Measurements from ENCODE around the gene KHDRBS2.

Gene KHDRBS2

DNA sequence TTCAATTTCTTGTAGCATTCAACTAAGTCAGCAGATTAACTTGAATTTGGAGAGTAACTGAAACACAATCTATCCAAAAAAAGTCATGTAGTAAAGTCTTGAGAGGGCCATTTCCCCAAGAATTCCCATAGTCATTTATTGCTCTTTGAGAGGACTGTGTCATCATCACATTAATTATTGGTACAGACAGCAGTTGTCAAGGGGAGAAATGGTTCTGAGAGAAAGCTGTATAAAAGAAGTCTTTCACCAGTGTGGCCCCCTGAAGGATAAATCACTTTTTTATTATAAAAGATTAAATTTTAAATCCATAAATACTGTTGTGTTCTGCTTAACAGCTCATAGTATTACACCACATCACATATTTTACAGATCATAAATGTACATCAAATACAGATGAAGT, 111.5 kb downstream of the KHDRBS2 start:
- no peak overlapping the region for H3K9ac ChIP-seq (ENCODE audit: low read length)
- no peak overlapping the region for H3K4me3 ChIP-seq (ENCODE audit: low read length)
- no peak overlapping the region for H3K4me2 ChIP-seq (ENCODE audit: low read length)
- DNase-seq = no peak
- H3K27ac ChIP-seq (ENCODE audit: low read depth, low read length) = no peak overlapping the region
- no peak overlapping the region for H3K18ac ChIP-seq (ENCODE audit: low read length)
- no peak overlapping the region for H3K23ac ChIP-seq (ENCODE audit: low read length)
- no peak overlapping the region for H4K8ac ChIP-seq (ENCODE audit: low read depth, low read length)
- H3K79me1 ChIP-seq (ENCODE audit: low read length) = no peaks in the 10 kb centered on the region
- H3K36me3 ChIP-seq (ENCODE audit: control insufficient read depth, insufficient read depth, low read length) = no peaks in the 10 kb centered on the region
- no peak overlapping the region for H2BK5ac ChIP-seq (ENCODE audit: low read length)
- no peaks in the 10 kb centered on the region for H3K27me3 ChIP-seq (ENCODE audit: insufficient read depth, low read length, poor library complexity)
- no peaks in the 10 kb centered on the region for H3K4me1 ChIP-seq (ENCODE audit: control insufficient read depth, low read depth, low read length)
- no peak overlapping the region for H3K56ac ChIP-seq (ENCODE audit: low read length)
- no peak overlapping the region for H2BK120ac ChIP-seq (ENCODE audit: low read depth, low read length)
- H3K79me2 ChIP-seq (ENCODE audit: control insufficient read depth, insufficient read depth, low read length) = no peaks in the 10 kb centered on the region
- H2BK15ac ChIP-seq (replicated peaks; ENCODE audit: low read depth) = no peak overlapping the region
- no peak overlapping the region for H2AK5ac ChIP-seq (ENCODE audit: low read length)
- no peak overlapping the region for H4K5ac ChIP-seq (ENCODE audit: low read length)
- H3K4ac ChIP-seq (ENCODE audit: low read depth, low read length) = no peak overlapping the region

DNA sequence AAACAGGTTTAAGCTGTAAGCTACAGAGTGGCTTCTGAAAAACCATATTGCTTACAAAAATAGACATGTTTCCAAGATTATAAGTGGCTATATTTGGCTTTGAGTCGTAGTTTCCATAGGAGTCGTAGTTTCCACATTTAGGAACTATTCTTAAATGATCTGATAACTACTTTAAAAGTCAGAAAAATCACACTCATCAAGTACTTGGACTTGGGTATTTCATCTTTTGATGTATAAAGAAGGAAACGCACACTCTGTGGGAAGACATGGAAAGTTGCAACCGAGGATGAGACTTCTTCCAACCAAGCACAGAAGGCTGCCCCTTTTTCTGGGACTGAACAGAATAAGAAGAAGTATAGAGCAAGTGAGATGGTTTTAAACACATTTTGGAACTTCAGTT, 118.3 kb downstream of the KHDRBS2 start:
- no peak for DNase-seq
- no peak overlapping the region for H3K23ac ChIP-seq (ENCODE audit: low read length)
- no peaks in the 10 kb centered on the region for H3K79me1 ChIP-seq (ENCODE audit: low read length)
- no peaks in the 10 kb centered on the region for H3K79me2 ChIP-seq (ENCODE audit: control insufficient read depth, insufficient read depth, low read length)
- H3K27me3 ChIP-seq (ENCODE audit: insufficient read depth, low read length, poor library complexity) = no peaks in the 10 kb centered on the region
- H2BK15ac ChIP-seq (replicated peaks; ENCODE audit: low read depth) = no peak overlapping the region
- H3K18ac ChIP-seq (ENCODE audit: low read length) = no peak overlapping the region
- no peak overlapping the region for H4K5ac ChIP-seq (ENCODE audit: low read length)
- no CpG with 5 or more reads among the region's 4 CpGs for WGBS (ENCODE audit: extremely low coverage, insufficient coverage, low lambda C conversion rate)
- no peak overlapping the region for H3K4me3 ChIP-seq (ENCODE audit: low read length)
- H3K27ac ChIP-seq (ENCODE audit: low read depth, low read length) = no peak overlapping the region
- no peak overlapping the region for H3K4me2 ChIP-seq (ENCODE audit: low read length)
- no peak overlapping the region for H3K9ac ChIP-seq (ENCODE audit: low read length)
- no peak overlapping the region for H3K4ac ChIP-seq (ENCODE audit: low read depth, low read length)
- H2BK120ac ChIP-seq (ENCODE audit: low read depth, low read length) = no peak overlapping the region
- H3K4me1 ChIP-seq (ENCODE audit: control insufficient read depth, low read depth, low read length) = no peaks in the 10 kb centered on the region
- no peak overlapping the region for H3K56ac ChIP-seq (ENCODE audit: low read length)
- no peak overlapping the region for H4K8ac ChIP-seq (ENCODE audit: low read depth, low read length)
- H2BK5ac ChIP-seq (ENCODE audit: low read length) = no peak overlapping the region
- H3K36me3 ChIP-seq (ENCODE audit: control insufficient read depth, insufficient read depth, low read length) = no peaks in the 10 kb centered on the region
- no peak overlapping the region for H2AK5ac ChIP-seq (ENCODE audit: low read length)

DNA sequence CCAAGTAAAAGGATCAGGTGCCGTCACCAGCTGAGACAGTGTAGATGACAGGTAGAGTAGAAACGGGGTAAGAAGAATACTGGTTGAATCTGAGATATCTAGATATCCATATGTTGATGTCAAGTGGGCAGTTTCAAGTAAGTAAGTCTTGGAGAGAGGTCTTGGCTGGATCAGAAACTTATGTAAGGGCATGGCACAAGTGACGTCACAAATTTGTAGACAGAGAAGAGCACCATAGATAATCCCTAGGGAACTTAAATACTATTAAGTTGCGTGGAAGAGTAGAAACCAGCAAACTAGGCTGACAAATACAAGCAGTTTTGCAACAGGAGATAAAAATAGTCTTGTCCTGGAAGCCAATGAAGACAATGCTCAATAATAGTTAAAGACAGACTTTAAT, 123.2 kb downstream of the KHDRBS2 start:
- no peak overlapping the region for H3K4ac ChIP-seq (ENCODE audit: low read depth, low read length)
- H3K18ac ChIP-seq (ENCODE audit: low read length) = no peak overlapping the region
- no peak overlapping the region for H3K9ac ChIP-seq (ENCODE audit: low read length)
- H3K27me3 ChIP-seq (ENCODE audit: insufficient read depth, low read length, poor library complexity) = no peaks in the 10 kb centered on the region
- H2BK120ac ChIP-seq (ENCODE audit: low read depth, low read length) = no peak overlapping the region
- no peak overlapping the region for H3K23ac ChIP-seq (ENCODE audit: low read length)
- no CpG with 5 or more reads among the region's 4 CpGs for WGBS (ENCODE audit: extremely low coverage, insufficient coverage, low lambda C conversion rate)
- no peak overlapping the region for H2BK15ac ChIP-seq (replicated peaks; ENCODE audit: low read depth)
- no peak overlapping the region for H2AK5ac ChIP-seq (ENCODE audit: low read length)
- no peak overlapping the region for H4K8ac ChIP-seq (ENCODE audit: low read depth, low read length)
- H3K27ac ChIP-seq (ENCODE audit: low read depth, low read length) = no peak overlapping the region
- no peaks in the 10 kb centered on the region for H3K79me1 ChIP-seq (ENCODE audit: low read length)
- H3K4me1 ChIP-seq (ENCODE audit: control insufficient read depth, low read depth, low read length) = no peaks in the 10 kb centered on the region
- no peak overlapping the region for H2BK5ac ChIP-seq (ENCODE audit: low read length)
- no peak overlapping the region for H3K56ac ChIP-seq (ENCODE audit: low read length)
- H3K4me2 ChIP-seq (ENCODE audit: low read length) = no peak overlapping the region
- no peak overlapping the region for H4K5ac ChIP-seq (ENCODE audit: low read length)
- no peak for DNase-seq
- no peaks in the 10 kb centered on the region for H3K36me3 ChIP-seq (ENCODE audit: control insufficient read depth, insufficient read depth, low read length)
- H3K79me2 ChIP-seq (ENCODE audit: control insufficient read depth, insufficient read depth, low read length) = no peaks in the 10 kb centered on the region
- H3K4me3 ChIP-seq (ENCODE audit: low read length) = no peak overlapping the region

GRCh38 chr6:62152796-62153195, 133.2 kb downstream of the KHDRBS2 start:
- H3K4me2 ChIP-seq (ENCODE audit: low read length) = no peak overlapping the region
- H3K79me1 ChIP-seq (ENCODE audit: low read length) = no peaks in the 10 kb centered on the region
- H2BK5ac ChIP-seq (ENCODE audit: low read length) = no peak overlapping the region
- no peaks in the 10 kb centered on the region for H3K4me1 ChIP-seq (ENCODE audit: control insufficient read depth, low read depth, low read length)
- H3K56ac ChIP-seq (ENCODE audit: low read length) = no peak overlapping the region
- H3K9ac ChIP-seq (ENCODE audit: low read length) = no peak overlapping the region
- no peak overlapping the region for H4K5ac ChIP-seq (ENCODE audit: low read length)
- H3K36me3 ChIP-seq (ENCODE audit: control insufficient read depth, insufficient read depth, low read length) = no peaks in the 10 kb centered on the region
- no peak for DNase-seq
- no peak overlapping the region for H2BK120ac ChIP-seq (ENCODE audit: low read depth, low read length)
- H3K23ac ChIP-seq (ENCODE audit: low read length) = no peak overlapping the region
- H3K27ac ChIP-seq (ENCODE audit: low read depth, low read length) = no peak overlapping the region
- H4K8ac ChIP-seq (ENCODE audit: low read depth, low read length) = no peak overlapping the region
- no CpG with 5 or more reads among the region's 3 CpGs for WGBS (ENCODE audit: extremely low coverage, insufficient coverage, low lambda C conversion rate)
- H2AK5ac ChIP-seq (ENCODE audit: low read length) = no peak overlapping the region
- no peaks in the 10 kb centered on the region for H3K27me3 ChIP-seq (ENCODE audit: insufficient read depth, low read length, poor library complexity)
- H3K4me3 ChIP-seq (ENCODE audit: low read length) = no peak overlapping the region
- H3K4ac ChIP-seq (ENCODE audit: low read depth, low read length) = no peak overlapping the region
- no peak overlapping the region for H2BK15ac ChIP-seq (replicated peaks; ENCODE audit: low read depth)
- no peaks in the 10 kb centered on the region for H3K79me2 ChIP-seq (ENCODE audit: control insufficient read depth, insufficient read depth, low read length)
- no peak overlapping the region for H3K18ac ChIP-seq (ENCODE audit: low read length)

GRCh38 chr6:62150048-62150663, 135.9 kb downstream of the KHDRBS2 start:
- H3K9ac ChIP-seq (ENCODE audit: low read length) = no peak overlapping the region
- no peaks in the 10 kb centered on the region for H3K27me3 ChIP-seq (ENCODE audit: insufficient read depth, low read length, poor library complexity)
- no peak overlapping the region for H4K8ac ChIP-seq (ENCODE audit: low read depth, low read length)
- H3K27ac ChIP-seq (ENCODE audit: low read depth, low read length) = no peak overlapping the region
- peak; percentile 77 for DNase-seq
- no peak overlapping the region for H3K56ac ChIP-seq (ENCODE audit: low read length)
- H2BK120ac ChIP-seq (ENCODE audit: low read depth, low read length) = no peak overlapping the region
- H2AK5ac ChIP-seq (ENCODE audit: low read length) = no peak overlapping the region
- no peak overlapping the region for H2BK15ac ChIP-seq (replicated peaks; ENCODE audit: low read depth)
- no peaks in the 10 kb centered on the region for H3K36me3 ChIP-seq (ENCODE audit: control insufficient read depth, insufficient read depth, low read length)
- H2BK5ac ChIP-seq (ENCODE audit: low read length) = no peak overlapping the region
- WGBS (ENCODE audit: extremely low coverage, insufficient coverage, low lambda C conversion rate) = no CpG with 5 or more reads among the region's 3 CpGs
- no peak overlapping the region for H4K5ac ChIP-seq (ENCODE audit: low read length)
- H3K79me1 ChIP-seq (ENCODE audit: low read length) = no peaks in the 10 kb centered on the region
- no peak overlapping the region for H3K4me2 ChIP-seq (ENCODE audit: low read length)
- no peaks in the 10 kb centered on the region for H3K79me2 ChIP-seq (ENCODE audit: control insufficient read depth, insufficient read depth, low read length)
- H3K4me1 ChIP-seq (ENCODE audit: control insufficient read depth, low read depth, low read length) = no peaks in the 10 kb centered on the region
- H3K4ac ChIP-seq (ENCODE audit: low read depth, low read length) = no peak overlapping the region
- no peak overlapping the region for H3K18ac ChIP-seq (ENCODE audit: low read length)
- H3K4me3 ChIP-seq (ENCODE audit: low read length) = no peak overlapping the region
- H3K23ac ChIP-seq (ENCODE audit: low read length) = no peak overlapping the region
